H1 (cell line): ENCODE measurements around the gene ZBTB24. TPM values are rescaled to one million over a fixed set of nuclear protein-coding genes. Genes with fewer than 3 reads are reported as not detected.

ENCODE experiments used
- CTCF ChIA-PET: fragments of 300-600 bp; sonication (Branson Sonifier 250); formaldehyde crosslinking; loops from one replicate; lab custom pipeline; 2021; ENCODE audit not compliant: partially characterized antibody; lab: Charles Lee
- POLR2A ChIA-PET: fragments of 300-600 bp; sonication (Branson Sonifier 250); formaldehyde crosslinking; loops from one replicate; lab custom pipeline; 2021; ENCODE audit warnings: inconsistent platforms; ENCODE audit not compliant: partially characterized antibody; lab: Charles Lee
- DNase-seq, 2 experiments: peaks; one replicate each; pipeline versions ENCODE4 v3.0.0 to v3.0.0-alpha.2; 2010 to 2022; ENCODE audit warnings: low spot score in 2 of 2, low read depth in 1 of 2, mixed read lengths in 1 of 2
- FAIRE-seq: peaks from 2 replicates; lab custom pipeline; 2011; peaks lifted over from hg19 to GRCh38; lab: Jason Lieb, UNC
- H2AFZ ChIP-seq: 2 replicates; pipeline ENCODE4 v1.8.1; 2012; ENCODE audit warnings: low read length, inconsistent platforms
- H2AK5ac ChIP-seq: 2 replicates; pipeline ENCODE4 v1.6.1; 2013; ENCODE audit warnings: low read depth, low read length
- H2BK120ac ChIP-seq: replicated peaks from 2 replicates; pipeline ENCODE3; 2013; ENCODE audit warnings: low read depth, low read length, inconsistent platforms
- H2BK12ac ChIP-seq: 2 replicates; pipeline ENCODE4 v1.6.1; 2013; ENCODE audit warnings: low read depth, low read length
- H2BK15ac ChIP-seq: 2 replicates; pipeline ENCODE4 v1.6.1; 2013; ENCODE audit warnings: low read length
- H2BK20ac ChIP-seq: 2 replicates; pipeline ENCODE4 v1.6.1; 2013; ENCODE audit warnings: low read length
- H2BK5ac ChIP-seq: 2 replicates; pipeline ENCODE4 v1.6.1; 2013; ENCODE audit warnings: low read depth, low read length
- H3K14ac ChIP-seq: 2 replicates; pipeline ENCODE4 v1.6.1; 2013; ENCODE audit warnings: inconsistent platforms; ENCODE audit not compliant: insufficient read length
- H3K18ac ChIP-seq: 2 replicates; pipeline ENCODE4 v1.6.1; 2013; ENCODE audit warnings: low read length; ENCODE audit errors: extremely low read depth
- H3K23ac ChIP-seq: 2 replicates; pipeline ENCODE4 v1.6.1; 2013; ENCODE audit warnings: inconsistent platforms; ENCODE audit not compliant: insufficient read length
- H3K23me2 ChIP-seq: 2 replicates; pipeline ENCODE4 v1.6.1; 2013; ENCODE audit warnings: low read depth, low read length
- H3K27ac ChIP-seq: 2 replicates; pipeline ENCODE4 v1.6.1; 2011; ENCODE audit warnings: low read depth, low read length, inconsistent platforms
- H3K27me3 ChIP-seq, 4 experiments: replicated peaks in 1 of 4; 1 replicate in 1 of 4; 2 replicates in 3 of 4; pipeline versions ENCODE4 v1.6.1 to v1.8.1; 2011 to 2013; ENCODE audit warnings: low read length in 3 of 4, mild to moderate bottlenecking in 3 of 4, inconsistent platforms in 2 of 4, mixed read lengths in 2 of 4, moderate library complexity in 1 of 4; ENCODE audit not compliant: control insufficient read depth in 3 of 4, insufficient read depth in 3 of 4; ENCODE audit errors: extremely low read depth in 1 of 4
- H3K36me3 ChIP-seq, 4 experiments: 2 replicates each; pipeline versions ENCODE4 v1.6.1 to v1.8.1; 2011 to 2013; ENCODE audit warnings: mild to moderate bottlenecking in 4 of 4, low read length in 3 of 4, moderate library complexity in 2 of 4, control low read depth in 1 of 4, inconsistent platforms in 1 of 4; ENCODE audit not compliant: insufficient read depth in 4 of 4, control insufficient read depth in 2 of 4
- H3K4ac ChIP-seq: replicated peaks from 2 replicates; pipeline ENCODE3; 2013; ENCODE audit warnings: low read length, low read depth, mixed read lengths, inconsistent platforms; ENCODE audit not compliant: insufficient read length
- H3K4me1 ChIP-seq, 4 experiments: replicated peaks in 1 of 4; 1 replicate in 1 of 4; 2 replicates in 3 of 4; pipeline versions ENCODE4 v1.6.1 to v1.8.1; 2011 to 2013; ENCODE audit warnings: low read length in 3 of 4, inconsistent platforms in 2 of 4, mixed read lengths in 1 of 4; ENCODE audit not compliant: insufficient read depth in 4 of 4, control insufficient read depth in 3 of 4
- H3K4me2 ChIP-seq, 2 experiments: 2 replicates each; pipeline versions ENCODE4 v1.6.1 to v1.8.1; 2011 to 2013; ENCODE audit warnings: low read depth in 2 of 2, low read length in 2 of 2, control low read depth in 1 of 2, inconsistent platforms in 1 of 2, mild to moderate bottlenecking in 1 of 2; ENCODE audit not compliant: insufficient read depth in 1 of 2
- H3K4me3 ChIP-seq, 4 experiments: fragments of 200-600, 300-600 bp in 1 of 4; sonication (generic), shearing (Covaris generic), sonication (Bioruptor Twin) in 1 of 4; 2 replicates each; pipeline versions ENCODE4 v1.5.1 to v1.8.1; 2011 to 2016; ENCODE audit warnings: low read length in 4 of 4, low read depth in 3 of 4, control low read depth in 2 of 4, inconsistent platforms in 2 of 4, mild to moderate bottlenecking in 2 of 4, mixed read lengths in 1 of 4, moderate library complexity in 1 of 4; ENCODE audit not compliant: insufficient read depth in 2 of 4; ENCODE audit errors: extremely low read depth in 1 of 4
- H3K56ac ChIP-seq: replicated peaks from 2 replicates; pipeline ENCODE3; 2013; ENCODE audit warnings: low read depth, mild to moderate bottlenecking, mixed read lengths, low read length, inconsistent platforms; ENCODE audit not compliant: insufficient read length
- H3K79me1 ChIP-seq: 2 replicates; pipeline ENCODE4 v1.6.1; 2013; ENCODE audit warnings: low read depth, low read length, control low read depth
- H3K79me2 ChIP-seq, 2 experiments: 2 replicates each; pipeline versions ENCODE4 v1.6.1 to v1.8.1; 2012 to 2013; ENCODE audit warnings: low read length in 2 of 2, mild to moderate bottlenecking in 2 of 2, inconsistent platforms in 1 of 2; ENCODE audit not compliant: insufficient read depth in 2 of 2, control insufficient read depth in 1 of 2
- H3K9ac ChIP-seq, 4 experiments: replicated peaks in 1 of 4; 1 replicate in 1 of 4; 2 replicates in 3 of 4; pipeline versions ENCODE4 v1.6.1 to v1.8.1; 2011 to 2013; ENCODE audit warnings: low read depth in 3 of 4, low read length in 3 of 4, control low read depth in 2 of 4, mild to moderate bottlenecking in 2 of 4, moderate library complexity in 2 of 4, inconsistent platforms in 1 of 4; ENCODE audit errors: extremely low read depth in 1 of 4
- H3K9me3 ChIP-seq, 2 experiments: 2 replicates each; pipeline versions ENCODE4 v1.6.1 to v1.8.1; 2012 to 2013; ENCODE audit warnings: mild to moderate bottlenecking in 2 of 2, moderate library complexity in 2 of 2, control low read depth in 1 of 2, inconsistent platforms in 1 of 2, low read depth in 1 of 2, low read length in 1 of 2, mixed read lengths in 1 of 2; ENCODE audit not compliant: insufficient read depth in 2 of 2
- H4K20me1 ChIP-seq, 2 experiments: replicated peaks in 1 of 2; 2 replicates each; pipeline versions ENCODE3 to v1.8.1; 2011 to 2013; ENCODE audit warnings: inconsistent platforms in 2 of 2, low read length in 2 of 2, mild to moderate bottlenecking in 1 of 2; ENCODE audit not compliant: insufficient read depth in 2 of 2, control insufficient read depth in 1 of 2
- H4K5ac ChIP-seq: 2 replicates; pipeline ENCODE4 v1.6.1; 2013; ENCODE audit warnings: low read length, low read depth, mixed read lengths, inconsistent platforms; ENCODE audit not compliant: insufficient read length
- H4K8ac ChIP-seq: 2 replicates; pipeline ENCODE4 v1.8.0; 2013; ENCODE audit warnings: mild to moderate bottlenecking, moderate library complexity, low read length, inconsistent platforms; ENCODE audit not compliant: insufficient read depth; ENCODE audit errors: extremely low read depth
- H4K91ac ChIP-seq: replicated peaks from 2 replicates; pipeline ENCODE3; 2013; ENCODE audit warnings: low read length, mixed read lengths, inconsistent platforms; ENCODE audit not compliant: insufficient read length
- EZH2 ChIP-seq: fragments of 200-600 bp; sonication (generic); IDR thresholded peaks from 2 replicates; pipeline ENCODE4 v1.7.1; 2012; ENCODE audit warnings: low read depth, mild to moderate bottlenecking, moderate library complexity, low read length, inconsistent platforms; ENCODE audit not compliant: severe bottlenecking
- RAD21 ChIP-seq, 2 experiments: IDR thresholded peaks in 1 of 2; conservative IDR thresholded peaks in 1 of 2; 2 replicates each; pipeline ENCODE4 v1.6.1; 2011; ENCODE audit warnings: low read depth in 2 of 2, low read length in 2 of 2, improper control_type of control experiment in 1 of 2, inconsistent platforms in 1 of 2, mild to moderate bottlenecking in 1 of 2, moderate library complexity in 1 of 2
- SP2 ChIP-seq: IDR thresholded peaks from 2 replicates; pipeline ENCODE4 v1.6.1; 2012; ENCODE audit warnings: mild to moderate bottlenecking, low read length, inconsistent platforms
- SUZ12 ChIP-seq: fragments of 200-600 bp; sonication (generic); IDR thresholded peaks from 2 replicates; pipeline ENCODE4 v1.6.1; 2012; ENCODE audit warnings: mild to moderate bottlenecking, inconsistent platforms, low read length, moderate library complexity, mixed read lengths
- whole genome bisulfite sequencing, 2 experiments: shearing (Covaris generic) in 1 of 2; methylation state at CpG; one replicate each; pipeline versions ENCODE4 v1.1.6 to v1.1.7; 2013 to 2015; ENCODE audit warnings: low lambda C conversion rate in 2 of 2, mixed read lengths in 2 of 2, inconsistent platforms in 1 of 2, low coverage in 1 of 2, missing lambda C conversion rate in 1 of 2; ENCODE audit not compliant: insufficient replicate concordance in 2 of 2, insufficient coverage in 1 of 2, insufficient read length in 1 of 2; ENCODE audit errors: extremely low coverage in 1 of 2, missing lambda C conversion rate in 1 of 2; 5-methylcytosine and 5-hydroxymethylcytosine counted together
- polyA plus RNA-seq, 7 experiments: library from polyadenylated mRNA; depleted of rRNA in 3 of 7; stranded (reverse) in 5 of 7; unstranded in 2 of 7; fragments of >200 nt in 5 of 7; fragments of 200-250 nt in 2 of 7; gene quantifications; 1 replicate in 5 of 7; 2 replicates in 1 of 7; 4 replicates in 1 of 7; pipeline versions ENCODE4 v1.2.1 to v1.2.3, GENCODE V29; 2011 to 2013; ENCODE audit warnings: missing spikeins in 2 of 7, mixed read lengths in 2 of 7
- total RNA-seq: library from RNA; stranded (reverse); fragmentation: NEBNext Ultra II Directional; extraction: Animal tissue kit (Norgen Biotek cat#: 25700); gene quantifications from 2 replicates; pipeline ENCODE4 v1.2.1, GENCODE V29; 2021
- TF ChIP-seq, protein P1 (sequence below): IDR thresholded peaks from 2 replicates; pipeline ENCODE4 v1.6.1; 2012; ENCODE audit warnings: inconsistent platforms

The ZBTB24 gene
- total and polyA plus RNA-seq, 2 of the 8 experiments (the other 6 are each of a cell fraction or from before 2014, with no cell fraction given) = 7.5 to 21.0 TPM

DNA sequence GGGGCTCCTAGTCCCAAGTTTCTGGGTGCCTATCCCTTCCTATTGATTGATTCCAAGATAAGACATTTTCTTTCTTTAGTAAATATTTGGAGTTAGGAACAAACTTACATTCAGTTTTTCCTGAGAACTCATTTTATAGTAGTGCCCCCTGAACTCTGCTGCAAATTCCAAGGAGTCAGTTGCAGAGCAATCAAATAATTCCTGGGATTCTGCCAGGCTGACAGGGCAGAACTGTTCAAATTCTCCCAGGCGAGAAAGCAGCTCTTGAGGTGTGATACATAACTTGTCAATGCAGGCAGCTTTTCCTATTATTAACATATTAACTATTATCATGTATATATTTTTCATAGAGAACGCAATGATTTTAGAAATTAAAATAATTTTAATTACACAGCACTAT lies 15.9 kb upstream of the ZBTB24 start:
- H4K20me1 ChIP-seq = no peaks in the 10 kb centered on the region
- H3K23me2 ChIP-seq = no peaks in the 10 kb centered on the region; the same call in 1 of the 2 replicates
- no peak overlapping the region for H2BK120ac ChIP-seq
- 81% methylated on average over 2 of the region's 2 CpGs; no CpG with 5 or more reads in 1 of the 2 experiments for WGBS, 2 experiments
- H3K79me1 ChIP-seq = no peaks in the 10 kb centered on the region
- H3K36me3 ChIP-seq = no peaks in the 10 kb centered on the region
- no peak overlapping the region for H3K56ac ChIP-seq
- H3K9ac ChIP-seq = no peak overlapping the region
- no peak overlapping the region for H4K91ac ChIP-seq
- no peak overlapping the region for H4K8ac ChIP-seq
- DNase-seq = no peak
- H3K4ac ChIP-seq = no peak overlapping the region
- no peak overlapping the region for H2BK15ac ChIP-seq
- no peak overlapping the region for H3K18ac ChIP-seq
- no peaks in the 10 kb centered on the region for H3K79me2 ChIP-seq
- no peak overlapping the region for H3K27ac ChIP-seq
- no peak overlapping the region for H3K23ac ChIP-seq
- no peak overlapping the region for H3K14ac ChIP-seq
- TF ChIP-seq SUZ12 = no peak
- no peak for TF ChIP-seq RAD21 (IDR thresholded peaks at IDR 0.05 in 1 of 2, conservative IDR thresholded peaks at IDR 0.05 in 1 of 2; ENCODE audit: low read depth in 2 of 2, low read length in 2 of 2)
- no peak for TF ChIP-seq SP2
- TF ChIP-seq, protein P1, sequence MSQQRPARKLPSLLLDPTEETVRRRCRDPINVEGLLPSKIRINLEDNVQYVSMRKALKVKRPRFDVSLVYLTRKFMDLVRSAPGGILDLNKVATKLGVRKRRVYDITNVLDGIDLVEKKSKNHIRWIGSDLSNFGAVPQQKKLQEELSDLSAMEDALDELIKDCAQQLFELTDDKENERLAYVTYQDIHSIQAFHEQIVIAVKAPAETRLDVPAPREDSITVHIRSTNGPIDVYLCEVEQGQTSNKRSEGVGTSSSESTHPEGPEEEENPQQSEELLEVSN = no peak
- no peak for TF ChIP-seq EZH2
- TF ChIP-seq, all 59 proteins: peak for 0
- H2AFZ ChIP-seq = no peak overlapping the region
- H4K5ac ChIP-seq = no peak overlapping the region
- H2BK12ac ChIP-seq = no peak overlapping the region
- ChIA-PET POLR2A (no interaction called here), CTCF (no interaction called here)
- no peak overlapping the region for H2AK5ac ChIP-seq
- no peak overlapping the region for H3K4me3 ChIP-seq
- H2BK5ac ChIP-seq = no peak overlapping the region
- H3K4me2 ChIP-seq = no peak overlapping the region
- FAIRE-seq = no peak
- H3K27me3 ChIP-seq = no peaks in the 10 kb centered on the region
- H2BK20ac ChIP-seq = no peak overlapping the region
- H3K4me1 ChIP-seq = peaks cover 4 to 16% (median 8%) of the 10 kb centered on the region in 4 experiments
- no peaks in the 10 kb centered on the region for H3K9me3 ChIP-seq
